ENCODE measurements around the gene SLC30A1.
"Not testable (repeated sequence)": the region's sequence is repeated elsewhere in the genome, so short reads cannot be mapped to it uniquely, and the experiment has no call there.

The SLC30A1 gene

GRCh38 chr1:211578640-211579439 is at the start of gene SLC30A1:
TSS of gene SLC30A1 (minus strand) at chr1:211579161. CDS start at chr1:211578612, 549 bp downstream.
- peak; percentile 97 for DNase-seq

DNA sequence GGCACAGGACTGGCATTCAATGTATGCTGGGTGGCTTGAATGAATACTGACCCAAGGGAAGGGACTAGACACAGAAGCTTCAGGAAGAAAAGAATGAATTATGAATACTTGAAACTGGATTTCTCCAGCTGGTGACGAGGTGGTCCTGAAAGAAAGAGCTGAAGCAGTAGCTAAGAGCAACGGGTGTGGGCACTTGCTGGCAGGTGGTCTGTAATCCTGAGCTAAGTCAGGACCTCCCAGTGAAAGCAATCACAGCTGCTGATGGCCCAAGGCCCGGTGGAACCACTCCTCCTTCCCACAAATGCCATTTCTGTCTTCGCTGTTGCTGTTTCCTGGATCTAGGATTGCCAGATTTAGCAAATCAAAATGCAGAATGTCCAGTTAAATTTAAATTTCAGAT is 49.5 kb upstream of the SLC30A1 start:
- no peak for DNase-seq

GRCh38 chr1:211627259-211627658 is 48.3 kb upstream of the SLC30A1 start:
- DNase-seq = no peak

DNA sequence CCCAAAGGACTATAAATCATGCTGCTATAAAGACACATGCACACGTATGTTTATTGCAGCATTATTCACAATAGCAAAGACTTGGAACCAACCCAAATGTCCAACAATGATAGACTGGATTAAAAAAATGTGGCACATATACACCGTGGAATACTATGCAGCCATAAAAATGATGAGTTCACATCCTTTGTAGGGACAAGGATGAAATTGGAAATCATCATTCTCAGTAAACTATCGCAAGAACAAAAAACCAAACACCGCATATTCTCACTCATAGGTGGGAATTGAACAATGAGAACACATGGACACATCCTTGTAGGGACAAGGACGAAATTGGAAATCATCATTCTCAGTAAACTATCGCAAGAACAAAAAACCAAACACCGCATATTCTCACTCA is 46.9 kb upstream of the SLC30A1 start:
- not testable (repeated sequence) for DNase-seq

- no peak for DNase-seq
These were observed 46.1 kb upstream of the SLC30A1 start for GRCh38 chr1:211625040-211625439.

GRCh38 chr1:211623515-211623914 is 44.6 kb upstream of the SLC30A1 start:
- no peak for DNase-seq

- no peak for DNase-seq
These were observed 42.7 kb upstream of the SLC30A1 start for GRCh38 chr1:211621447-211622198.

DNA sequence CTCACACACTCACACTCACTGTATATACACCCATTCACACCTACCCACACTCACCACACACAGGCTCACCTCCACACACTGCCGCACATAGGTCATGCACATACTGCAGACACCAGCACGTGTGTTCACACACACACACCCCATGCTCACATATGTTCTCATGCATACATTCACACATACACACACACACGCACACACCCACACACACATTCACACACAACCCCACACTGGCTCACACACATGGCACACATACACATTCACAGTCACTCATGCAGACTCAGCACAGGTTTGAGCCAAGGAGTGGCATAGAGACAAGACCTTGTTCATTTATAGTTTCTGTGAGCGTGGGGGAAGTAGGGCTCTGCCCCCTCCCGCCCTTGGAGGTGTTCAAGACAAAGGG is 41.1 kb upstream of the SLC30A1 start:
- DNase-seq = no peak

DNA sequence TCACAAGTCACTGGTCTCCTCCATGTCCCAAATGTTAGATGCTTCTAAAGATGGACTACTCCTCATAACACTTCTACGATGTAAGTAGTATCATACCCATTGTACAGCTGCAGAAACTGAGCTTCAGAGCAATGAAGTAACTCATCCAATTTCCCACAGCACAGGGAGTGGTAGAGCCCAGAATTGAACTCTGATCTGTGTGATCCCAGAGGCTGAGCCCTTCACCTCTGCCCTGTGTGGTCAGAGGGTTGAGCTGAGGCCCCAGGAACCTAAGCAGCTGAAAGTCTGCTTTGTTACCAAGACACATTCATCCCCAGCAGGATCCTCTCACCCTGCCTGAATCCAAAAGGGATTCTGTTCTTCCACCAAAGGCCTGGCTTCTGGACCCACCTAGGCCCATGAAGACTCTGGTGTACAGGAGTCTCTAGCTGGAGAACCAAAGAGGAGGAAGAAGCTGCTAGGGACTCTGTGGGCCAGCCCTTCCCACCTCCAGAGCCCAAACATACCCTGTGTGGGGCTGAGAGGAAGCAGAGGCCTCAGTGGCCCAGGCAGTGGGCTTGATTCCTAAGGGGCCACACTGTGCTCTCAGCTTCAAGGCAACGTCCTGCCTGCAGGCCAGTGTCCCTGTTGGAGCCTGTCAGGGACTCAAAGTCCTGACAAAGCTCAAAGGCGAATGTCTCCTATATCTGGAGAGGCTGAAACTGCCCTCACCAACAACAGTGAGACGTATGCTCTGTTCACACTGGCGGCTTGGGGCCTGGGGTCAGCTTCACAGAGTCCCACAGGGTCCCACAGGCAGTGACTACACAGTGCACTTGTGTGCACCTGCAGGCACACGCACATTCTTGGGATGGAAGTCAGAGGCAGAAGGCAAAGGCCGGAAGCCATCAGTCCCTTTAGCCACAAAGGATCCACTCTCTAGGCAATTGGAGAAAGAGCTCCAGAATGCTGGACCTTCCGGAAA is 40.4 kb upstream of the SLC30A1 start:
- no peak for DNase-seq

DNA sequence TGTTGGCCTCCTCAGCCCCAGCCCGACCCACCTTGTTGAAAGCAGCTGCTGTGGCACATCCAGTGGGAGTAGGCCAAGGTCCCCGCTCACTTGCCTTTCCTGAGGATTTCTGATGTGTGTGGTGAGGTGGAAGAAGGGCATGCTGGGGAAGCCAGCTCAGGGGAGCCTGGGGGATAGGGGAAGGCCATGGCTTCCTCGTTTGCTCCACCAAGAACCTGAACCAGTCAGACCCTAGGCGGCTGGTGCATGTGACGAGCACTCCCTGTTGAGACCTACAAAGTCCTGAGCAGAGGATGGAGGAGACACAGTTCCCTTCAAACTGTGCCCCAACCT is 38.0 kb upstream of the SLC30A1 start:
- DNase-seq = no peak

- DNase-seq = no peak
These were observed 37.4 kb upstream of the SLC30A1 start for GRCh38 chr1:211616231-211616964.

DNA sequence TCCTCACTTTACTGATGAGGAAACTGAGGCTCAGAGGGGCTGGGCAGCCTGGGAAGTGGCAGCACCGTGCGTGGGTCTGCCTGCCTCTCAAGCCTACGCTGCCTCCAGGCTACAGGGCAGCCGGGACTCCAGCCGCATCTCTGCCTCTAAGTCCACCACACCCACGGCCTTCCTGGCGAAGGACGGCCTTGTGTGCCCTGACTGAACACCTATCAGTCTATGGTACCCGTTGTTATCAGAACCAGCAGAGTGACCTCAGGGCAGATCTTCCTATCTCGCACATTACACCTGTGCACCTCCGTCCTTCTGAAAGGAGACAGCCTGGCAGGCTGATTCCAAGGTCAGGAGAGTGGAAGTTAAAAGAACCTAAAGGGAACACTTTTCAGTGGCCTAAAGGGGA is 35.7 kb upstream of the SLC30A1 start:
- DNase-seq = no peak

DNA sequence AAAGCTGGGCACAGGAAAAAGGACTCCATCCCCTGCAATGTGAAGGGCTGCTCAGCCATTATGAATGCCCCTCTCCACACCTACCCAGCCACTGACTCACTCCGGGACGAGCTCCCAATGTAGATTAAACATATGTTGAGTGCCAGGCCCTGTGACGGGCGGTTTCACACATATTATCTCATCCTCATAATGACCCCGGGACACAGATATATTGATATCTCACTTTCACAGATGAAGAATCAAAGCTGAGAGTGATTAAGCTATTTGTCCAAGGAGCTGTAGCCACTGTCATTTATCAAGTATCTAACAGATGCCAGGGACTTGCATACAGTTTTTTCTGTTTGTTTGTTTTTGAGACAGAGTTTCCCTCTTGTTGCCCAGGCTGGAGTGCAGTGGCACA is 35.0 kb upstream of the SLC30A1 start:
- no peak for DNase-seq

DNA sequence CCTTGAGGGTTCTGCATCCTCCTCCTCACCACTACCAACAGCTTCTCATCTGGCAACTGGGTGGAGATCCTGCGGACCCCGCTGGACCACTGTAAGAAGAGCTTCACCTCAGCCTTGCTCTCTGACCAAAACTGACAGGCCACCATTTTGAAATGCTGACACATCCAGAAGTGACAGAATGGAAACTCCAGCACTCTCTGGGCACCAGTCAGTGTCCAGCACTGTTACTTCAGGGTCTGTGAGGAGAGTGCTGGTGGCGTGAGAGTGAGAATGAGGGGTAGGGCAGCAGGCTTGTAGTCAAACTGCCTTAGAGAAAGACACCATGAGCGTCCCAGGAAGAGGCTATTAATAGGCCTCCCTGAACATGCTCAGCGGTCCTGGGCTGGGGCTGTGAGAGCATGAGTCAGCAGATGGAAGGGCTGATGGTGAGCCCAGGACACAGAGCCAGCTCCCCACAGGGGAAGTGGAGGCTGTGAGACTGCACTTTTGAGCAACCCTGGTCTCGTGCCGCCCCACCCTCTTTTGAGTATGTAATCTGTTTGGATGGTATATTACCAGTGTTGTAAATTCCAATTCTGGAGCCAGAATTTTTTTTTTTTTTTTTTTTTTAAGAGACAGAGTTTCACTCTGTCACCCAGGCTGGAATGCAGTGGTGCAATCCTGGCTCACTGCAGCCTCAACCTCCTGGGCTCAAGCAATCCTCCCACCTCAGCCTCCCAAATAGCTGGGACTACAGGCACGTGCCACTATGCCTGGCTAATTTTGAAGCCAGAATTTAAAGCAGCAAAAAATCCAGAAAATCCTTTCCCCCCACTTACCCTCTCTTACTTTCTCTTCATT is 34.4 kb upstream of the SLC30A1 start:
- no peak for DNase-seq

DNA sequence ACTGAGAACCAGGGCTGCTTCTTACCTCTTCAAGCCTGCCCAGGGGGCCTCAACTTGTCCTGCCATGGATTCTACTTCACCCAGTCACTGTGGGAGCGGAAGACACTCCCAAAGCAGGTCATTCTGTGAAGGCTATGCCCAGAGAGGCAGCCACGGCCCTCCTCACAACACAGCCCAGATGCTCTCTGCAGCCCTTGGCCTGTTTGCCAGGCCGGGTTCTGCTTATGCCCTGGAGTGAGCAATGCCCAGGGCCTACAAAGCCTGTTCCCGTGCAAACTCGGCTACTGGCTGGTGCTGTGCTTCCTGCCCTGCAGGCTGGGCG is 33.8 kb upstream of the SLC30A1 start:
- no peak for DNase-seq

DNA sequence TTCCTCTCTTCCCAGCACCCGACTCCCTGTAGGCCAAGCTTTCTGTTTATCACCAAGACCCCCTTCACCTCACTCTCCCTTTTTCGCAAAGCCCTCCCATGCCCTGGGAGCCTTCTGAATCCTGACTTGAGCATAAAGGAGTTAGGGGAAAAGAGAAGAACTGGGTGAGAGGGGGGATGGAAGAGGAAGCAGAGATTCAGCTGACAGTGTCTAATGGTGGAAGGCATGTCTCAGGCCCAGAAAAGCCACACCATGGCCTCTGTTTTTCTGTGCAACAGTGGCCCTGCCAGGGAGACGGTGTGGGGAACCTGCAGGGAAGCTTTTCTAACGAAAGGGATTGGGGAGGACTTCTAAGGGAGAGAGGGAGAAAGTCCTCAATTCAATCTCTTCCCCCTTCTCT is 32.9 kb upstream of the SLC30A1 start:
- DNase-seq = no peak

DNA sequence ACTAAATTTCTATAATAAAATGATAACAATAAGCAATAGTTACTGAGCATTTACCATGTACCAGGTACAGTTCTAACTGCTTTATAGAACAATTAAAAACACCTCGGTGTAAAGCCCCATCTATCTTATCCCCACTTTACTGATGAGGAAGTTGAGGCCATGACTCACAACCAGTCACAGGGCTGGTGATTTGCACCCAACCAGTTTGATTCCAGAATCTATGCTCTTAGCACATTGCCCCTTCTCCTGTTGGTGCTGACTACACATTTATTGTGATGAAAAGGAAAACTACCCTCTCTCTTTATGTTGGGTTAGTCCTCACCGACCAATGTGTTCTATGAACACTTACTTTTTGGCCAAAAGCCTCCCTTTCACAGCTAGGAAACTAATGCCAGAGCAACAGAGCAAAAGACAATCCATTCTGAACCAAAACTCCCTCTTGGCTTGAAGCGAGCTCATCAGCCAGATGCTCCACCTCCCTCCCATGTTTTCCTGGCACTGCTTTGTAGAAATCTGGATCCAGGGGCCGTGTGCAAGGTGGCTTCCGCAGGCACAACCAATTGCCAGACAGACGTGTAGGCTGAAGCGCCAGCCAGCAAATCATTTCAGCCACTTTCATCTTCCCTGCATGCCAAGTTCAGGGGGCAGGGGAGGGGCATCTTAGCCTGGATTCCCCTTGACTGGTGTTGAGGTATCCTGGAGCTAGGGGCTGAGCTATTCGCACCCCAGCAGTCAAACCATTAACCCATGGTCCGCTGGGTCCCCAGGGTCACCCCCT is 32.0 kb upstream of the SLC30A1 start:
- DNase-seq = no peak

- DNase-seq = no peak
These were observed 30.4 kb upstream of the SLC30A1 start for GRCh38 chr1:211609120-211610024.

DNA sequence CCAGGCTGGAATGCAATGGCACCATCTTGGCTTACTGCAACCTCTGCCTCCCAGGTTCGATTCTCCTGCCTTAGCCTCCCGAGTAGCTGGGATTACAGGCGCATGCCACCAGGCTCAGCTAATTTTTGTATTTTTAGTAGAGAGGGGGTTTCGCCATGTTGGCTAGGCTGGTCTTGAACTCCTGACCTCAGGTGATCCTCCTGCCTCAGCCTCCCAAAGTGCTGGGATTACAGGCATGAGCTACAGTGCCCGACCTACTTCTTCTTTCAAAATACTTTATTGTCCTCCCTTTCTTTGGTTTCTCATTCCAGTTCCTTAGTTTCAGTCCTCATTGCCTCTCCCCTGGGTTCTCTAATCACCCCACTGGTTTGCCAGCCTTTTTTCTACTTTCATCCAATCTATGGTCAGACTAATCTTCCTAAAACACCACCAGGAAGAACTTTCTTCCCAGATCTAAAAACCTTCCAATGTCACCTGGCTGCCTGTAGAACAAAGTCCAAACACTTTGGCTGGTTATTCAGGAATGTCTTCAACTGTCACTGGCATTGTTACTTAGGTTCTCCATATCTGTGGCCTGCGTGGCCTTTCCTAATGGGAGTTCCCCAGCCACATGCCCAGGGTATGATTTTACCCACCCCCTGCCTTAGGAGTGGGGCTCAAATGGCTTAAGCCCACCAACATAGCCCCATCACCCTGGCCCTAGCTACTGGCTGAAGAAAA is 29.0 kb upstream of the SLC30A1 start:
- no peak for DNase-seq
